ENCODE measurements around the gene FAH.

DNA sequence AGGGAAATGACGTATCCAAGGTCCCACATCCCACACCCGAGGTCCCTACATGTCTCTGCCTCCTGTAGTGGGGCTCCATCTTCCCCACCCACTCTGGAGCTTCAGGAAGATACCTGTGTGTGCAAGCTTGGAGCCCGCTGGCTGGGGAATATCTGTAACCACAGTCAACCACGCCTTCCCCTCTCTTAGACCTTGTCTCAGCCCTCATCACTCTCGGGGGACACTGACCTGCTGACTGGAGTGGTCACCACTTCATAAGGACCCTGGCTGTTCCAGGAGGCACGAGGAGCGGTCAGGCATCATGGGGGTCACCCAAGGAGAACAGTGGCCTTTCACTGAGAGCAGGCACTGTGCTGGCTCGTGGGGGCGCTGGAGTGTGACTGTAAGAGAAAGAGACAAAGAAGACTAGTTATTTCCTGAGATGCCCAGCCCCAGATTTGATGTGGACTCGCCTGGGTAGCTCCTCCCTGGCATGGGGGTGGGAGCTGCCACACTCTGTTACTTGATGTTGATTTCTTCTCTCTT, 50.6 kb downstream of the FAH start:
- TF ChIP-seq GATA2 (IDR thresholded peaks at IDR 0.05; ENCODE audit: insufficient read depth, insufficient read length, low read depth, low read length): no peak
- TF ChIP-seq, protein P1, sequence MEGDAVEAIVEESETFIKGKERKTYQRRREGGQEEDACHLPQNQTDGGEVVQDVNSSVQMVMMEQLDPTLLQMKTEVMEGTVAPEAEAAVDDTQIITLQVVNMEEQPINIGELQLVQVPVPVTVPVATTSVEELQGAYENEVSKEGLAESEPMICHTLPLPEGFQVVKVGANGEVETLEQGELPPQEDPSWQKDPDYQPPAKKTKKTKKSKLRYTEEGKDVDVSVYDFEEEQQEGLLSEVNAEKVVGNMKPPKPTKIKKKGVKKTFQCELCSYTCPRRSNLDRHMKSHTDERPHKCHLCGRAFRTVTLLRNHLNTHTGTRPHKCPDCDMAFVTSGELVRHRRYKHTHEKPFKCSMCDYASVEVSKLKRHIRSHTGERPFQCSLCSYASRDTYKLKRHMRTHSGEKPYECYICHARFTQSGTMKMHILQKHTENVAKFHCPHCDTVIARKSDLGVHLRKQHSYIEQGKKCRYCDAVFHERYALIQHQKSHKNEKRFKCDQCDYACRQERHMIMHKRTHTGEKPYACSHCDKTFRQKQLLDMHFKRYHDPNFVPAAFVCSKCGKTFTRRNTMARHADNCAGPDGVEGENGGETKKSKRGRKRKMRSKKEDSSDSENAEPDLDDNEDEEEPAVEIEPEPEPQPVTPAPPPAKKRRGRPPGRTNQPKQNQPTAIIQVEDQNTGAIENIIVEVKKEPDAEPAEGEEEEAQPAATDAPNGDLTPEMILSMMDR (IDR thresholded peaks at IDR 0.05; ENCODE audit: extremely low read depth in 1 of 2, insufficient read depth in 1 of 2, low read depth in 1 of 2, low read length in 2 of 2): no peak

Measured in endothelial cell of umbilical vein (primary cell).